ENCODE data around the gene MED13L.

Gene MED13L

DNA sequence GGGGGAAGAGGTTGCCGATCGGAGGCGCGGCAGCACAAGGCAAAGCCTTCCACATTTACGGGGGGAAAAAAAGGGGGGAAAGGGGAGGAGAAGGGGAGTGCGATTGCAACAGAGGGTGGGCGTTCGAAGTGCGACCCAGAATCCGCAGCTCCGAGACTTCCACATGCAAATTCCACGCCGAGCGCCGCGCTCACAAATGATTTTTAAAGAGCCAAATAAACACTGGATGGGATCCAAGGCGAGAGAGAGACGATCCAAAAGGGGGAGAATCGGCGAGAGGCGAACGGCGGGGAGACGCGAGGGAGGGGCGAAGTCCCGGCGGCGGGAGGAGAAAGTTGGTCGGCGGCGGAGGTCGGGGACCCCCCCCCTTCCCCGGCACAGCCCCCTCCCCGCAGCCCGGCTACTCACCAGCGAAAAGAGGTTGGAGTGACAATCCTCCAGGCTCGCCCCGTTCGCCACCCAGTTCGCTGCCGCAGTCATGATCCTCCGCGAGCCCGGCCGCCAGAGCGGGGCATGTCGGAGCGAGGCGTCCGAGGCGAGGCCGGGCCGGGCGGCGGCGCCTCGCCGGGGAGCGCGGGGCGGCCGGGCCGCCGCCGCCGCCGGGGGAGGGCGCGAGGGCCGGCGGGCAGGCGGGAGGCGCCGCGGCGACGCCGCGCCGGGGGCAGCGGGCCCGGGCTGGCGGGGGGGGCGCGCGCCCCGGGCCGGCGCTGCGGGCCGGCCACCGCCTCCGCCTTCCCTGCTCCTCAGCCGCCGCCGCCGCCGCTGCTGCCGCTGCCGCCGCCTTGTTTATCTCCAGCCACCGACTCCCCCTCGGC is 634 bp downstream of the MED13L start:
- DNase-seq (ENCODE audit: low spot score), result peak; percentile 61

DNA sequence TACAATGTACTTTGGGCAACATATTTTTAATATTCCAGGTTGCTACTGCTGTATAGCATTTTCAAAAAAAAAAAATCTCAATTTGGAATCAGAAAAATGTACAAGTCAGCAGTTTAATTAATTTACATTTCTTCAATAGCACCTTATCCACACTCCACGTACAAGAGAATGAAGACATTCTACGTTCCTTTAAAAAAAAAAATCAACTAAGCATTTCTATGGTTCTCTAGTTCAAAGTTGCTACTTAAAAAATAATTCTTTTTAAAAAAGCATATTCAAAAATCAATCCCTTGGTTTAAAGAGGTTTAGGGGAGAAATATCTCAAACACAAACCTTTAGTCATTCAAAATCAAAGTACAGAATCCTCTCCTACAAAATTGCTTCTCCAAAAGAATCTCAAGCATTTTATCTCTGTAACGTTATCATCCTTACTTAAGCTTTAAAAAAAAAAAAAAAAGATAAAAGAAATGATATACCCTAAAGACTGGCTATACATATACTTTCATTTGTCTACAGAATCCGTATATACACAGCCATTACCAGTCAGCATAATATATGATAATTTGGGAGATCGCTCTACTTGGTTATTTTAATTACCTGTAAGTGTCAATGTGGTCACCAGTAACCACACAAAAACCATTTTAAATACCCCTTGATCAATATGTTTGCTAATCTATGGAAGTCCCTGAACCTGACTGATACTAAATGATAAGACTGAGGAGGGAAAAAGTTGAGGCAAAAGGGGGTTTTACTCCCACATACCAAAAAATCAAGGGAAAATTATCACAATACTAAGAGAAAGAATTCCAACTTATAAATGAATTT is 2.7 kb downstream of the MED13L start:
- no peak for DNase-seq (ENCODE audit: low spot score)

DNA sequence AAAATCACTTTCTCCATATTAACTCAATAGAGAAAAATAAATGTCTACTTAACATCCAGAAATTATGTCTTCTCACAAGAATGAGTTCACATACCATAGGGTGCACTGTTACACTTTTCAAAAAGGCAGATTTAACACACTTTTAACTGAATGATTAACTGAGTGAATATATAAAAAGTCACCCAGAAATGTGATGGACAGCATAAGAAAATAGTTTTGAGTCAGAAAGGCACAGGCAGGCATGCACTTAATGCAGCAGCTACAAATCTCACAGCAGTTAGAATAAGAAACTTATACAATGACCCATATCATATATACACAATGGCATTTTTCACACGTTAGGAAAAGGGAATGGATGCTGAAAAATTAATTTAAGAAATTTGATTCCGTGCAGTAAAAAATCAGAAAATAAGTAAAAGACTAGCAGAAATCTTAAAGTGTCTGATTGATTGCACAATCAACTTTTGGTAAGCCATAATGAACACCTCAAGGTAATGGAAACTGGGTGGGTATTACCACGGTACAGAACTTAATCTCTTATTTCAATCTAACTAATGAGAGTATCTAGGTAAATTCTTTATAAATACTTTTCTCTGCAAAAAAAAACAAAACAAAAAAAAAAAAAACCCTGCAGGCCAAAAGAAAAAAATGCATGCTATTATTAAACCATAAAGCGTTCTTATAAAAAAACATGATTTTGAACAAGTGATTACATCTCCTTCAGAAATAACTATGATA is 3.5 kb downstream of the MED13L start:
- no peak for DNase-seq (ENCODE audit: low spot score)

DNA sequence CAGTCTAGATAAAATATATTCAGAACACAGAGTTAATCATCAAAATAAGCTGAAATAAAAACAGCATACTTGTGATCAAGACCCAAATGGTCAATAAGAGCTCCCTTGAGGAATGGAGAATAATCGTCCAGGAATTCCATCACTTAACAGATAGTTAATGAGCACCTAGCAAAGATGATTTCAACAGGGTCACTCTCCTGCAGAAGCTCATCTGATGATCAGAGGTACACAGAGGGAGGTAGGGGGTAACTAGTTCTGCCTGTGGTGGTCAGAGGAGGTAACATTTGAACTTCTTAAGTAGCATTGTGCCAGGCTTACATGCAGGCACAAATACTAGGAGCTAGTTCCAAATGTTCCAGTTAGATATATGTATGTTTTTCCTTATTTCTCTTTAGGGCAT is 9.5 kb downstream of the MED13L start:
- DNase-seq (ENCODE audit: low spot score), result no peak

DNA sequence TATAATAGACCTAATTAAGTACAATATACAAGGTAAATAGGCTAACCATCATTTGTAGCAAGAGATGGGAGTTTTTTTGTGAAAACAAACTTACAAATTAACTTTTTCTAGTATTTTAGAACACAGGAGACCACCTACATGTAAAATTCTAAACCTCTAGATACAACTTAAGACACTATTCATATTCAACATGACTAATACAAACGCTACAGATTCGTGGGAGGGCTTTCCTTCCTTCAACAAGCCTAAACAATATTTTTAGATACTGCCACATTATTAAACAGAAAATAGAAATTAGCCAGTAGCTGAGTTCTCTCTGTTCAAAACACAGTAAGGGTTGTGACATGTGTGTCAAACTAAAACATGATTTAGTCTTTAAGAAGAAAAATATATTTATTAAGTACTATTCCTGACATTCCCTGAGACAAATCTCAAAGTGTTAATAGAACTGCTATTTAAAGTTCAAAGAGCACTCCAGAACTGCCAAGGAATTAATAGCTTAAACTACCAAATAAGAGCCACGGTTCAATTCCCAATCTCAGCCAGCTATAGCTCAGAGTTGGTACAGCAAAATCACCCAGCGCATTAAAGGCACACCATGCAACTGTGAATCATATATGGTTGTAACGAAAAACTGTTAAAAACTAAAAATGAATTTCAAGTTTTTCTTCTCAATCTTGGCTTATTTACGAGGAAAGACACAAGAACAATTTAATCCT is 10.7 kb downstream of the MED13L start:
- DNase-seq (ENCODE audit: low spot score), result no peak

DNA sequence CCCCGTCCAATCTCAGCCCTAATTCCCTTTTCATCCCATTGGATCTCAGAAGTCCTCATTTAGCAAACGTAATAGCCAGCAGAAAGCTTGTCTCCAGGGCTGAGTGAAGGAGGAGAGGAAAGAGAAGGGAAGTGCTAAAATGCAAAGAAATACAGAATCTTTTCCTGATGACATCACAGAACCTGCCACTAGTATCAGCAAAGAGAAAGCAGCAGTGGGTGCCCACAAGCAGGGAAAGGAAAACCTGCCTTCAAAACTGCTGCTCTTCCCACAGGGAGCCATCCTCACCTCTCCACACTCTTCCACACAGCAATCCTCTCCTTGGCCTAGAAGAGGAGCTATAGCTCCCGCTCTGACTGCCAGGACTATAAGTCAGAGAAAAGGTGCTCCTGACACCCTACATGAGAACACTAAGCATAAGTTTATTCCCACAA is 11.3 kb downstream of the MED13L start:
- no peak for DNase-seq (ENCODE audit: low spot score)

DNA sequence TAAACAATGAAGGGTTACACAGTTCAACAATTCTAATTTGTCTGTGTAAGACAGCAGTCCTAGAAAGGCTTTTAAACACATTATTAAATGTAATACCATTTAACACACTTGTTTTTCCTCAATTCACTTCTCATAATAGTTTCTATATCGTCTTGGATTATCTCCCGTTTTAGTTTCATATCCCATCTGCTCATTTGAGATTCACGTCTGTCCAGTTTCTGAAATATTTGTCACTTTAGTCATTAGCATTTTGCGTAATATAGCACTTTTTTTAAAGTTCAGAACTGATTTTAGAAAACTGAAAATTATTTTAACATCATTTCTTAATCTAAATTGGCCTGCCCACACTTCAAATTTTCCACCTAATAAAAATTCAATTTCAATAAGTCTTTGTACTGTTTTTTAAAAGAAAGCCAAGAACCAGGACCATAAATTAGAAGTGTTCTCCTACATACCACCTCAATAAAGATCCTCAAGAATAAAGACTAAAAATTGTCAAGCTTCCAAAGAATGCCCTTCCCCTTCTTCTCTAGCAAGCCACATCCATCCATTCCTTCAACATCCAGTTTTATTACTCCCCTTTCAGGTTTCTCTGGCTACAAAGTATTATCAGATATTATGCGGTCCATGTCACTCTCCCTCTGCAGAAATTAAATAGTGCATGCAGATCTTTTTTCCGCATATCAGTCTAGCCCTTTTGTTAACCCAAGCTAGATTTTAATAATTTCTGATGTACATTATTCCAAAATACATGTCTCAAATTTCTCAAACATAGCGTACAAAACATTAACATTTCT is 11.9 kb downstream of the MED13L start:
- no peak for DNase-seq (ENCODE audit: low spot score)

DNA sequence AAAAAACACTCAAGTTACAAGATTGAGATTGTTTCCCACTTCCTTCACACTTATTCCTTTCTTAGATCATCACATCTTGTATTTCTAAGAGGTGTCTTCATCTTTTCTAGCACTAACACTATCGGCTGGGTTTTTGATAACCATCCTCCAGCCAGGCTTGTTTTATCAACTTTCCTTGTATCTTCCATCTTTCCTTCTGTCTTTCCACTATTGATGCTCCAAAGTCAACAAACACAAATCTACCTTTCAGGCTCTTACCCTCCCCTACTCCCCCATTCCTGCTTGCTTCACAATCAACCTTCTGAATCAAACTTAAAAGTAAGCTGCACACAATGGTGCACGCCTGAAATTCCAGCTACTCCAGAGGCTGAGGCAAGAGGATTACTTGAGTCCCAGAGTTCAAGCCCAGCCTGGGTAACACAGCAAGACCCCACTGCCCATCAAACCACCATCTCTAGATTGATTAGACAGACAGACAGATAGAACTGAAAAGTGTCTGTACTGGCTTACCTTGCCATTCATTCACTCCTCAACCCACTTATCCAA is 12.9 kb downstream of the MED13L start:
- DNase-seq (ENCODE audit: low spot score), result no peak

DNA sequence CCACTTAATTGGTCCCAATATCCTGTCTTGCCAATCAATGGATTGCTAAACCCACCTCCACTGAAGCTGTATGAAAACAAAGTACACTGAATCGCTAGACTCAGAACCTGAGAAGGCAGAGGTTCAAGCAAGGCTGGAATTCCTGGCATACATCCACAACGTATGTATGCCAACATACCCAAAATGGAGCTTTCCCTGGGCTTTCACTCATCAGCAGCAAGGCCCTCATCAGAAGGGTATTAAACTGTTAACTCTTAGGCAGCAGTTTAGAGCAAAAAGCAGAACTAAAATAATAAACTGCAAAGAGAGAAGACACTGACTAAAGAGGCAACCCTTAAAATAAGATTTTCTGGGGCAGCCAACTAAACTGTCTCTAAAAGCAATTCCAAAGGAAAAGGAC is 13.6 kb downstream of the MED13L start:
- DNase-seq (ENCODE audit: low spot score), result no peak

DNA sequence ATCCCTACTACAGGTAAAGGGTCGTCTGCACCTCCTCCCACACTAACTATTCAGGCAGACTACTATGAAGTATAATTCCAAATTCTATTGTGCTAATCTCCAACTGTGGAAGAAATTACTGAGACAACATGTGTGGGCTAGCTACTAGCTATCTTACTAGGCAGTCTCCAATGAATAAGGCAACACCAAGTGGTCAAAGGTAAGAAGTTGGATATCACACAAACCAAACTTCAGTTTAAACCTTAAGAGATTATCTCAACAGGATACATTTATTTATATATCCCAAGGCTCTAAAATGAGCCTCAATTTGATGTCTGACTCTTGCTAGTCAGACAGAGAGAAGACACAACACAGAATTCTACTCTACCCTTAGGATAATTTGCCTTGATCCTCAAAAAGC is 14.1 kb downstream of the MED13L start:
- DNase-seq (ENCODE audit: low spot score), result no peak

DNA sequence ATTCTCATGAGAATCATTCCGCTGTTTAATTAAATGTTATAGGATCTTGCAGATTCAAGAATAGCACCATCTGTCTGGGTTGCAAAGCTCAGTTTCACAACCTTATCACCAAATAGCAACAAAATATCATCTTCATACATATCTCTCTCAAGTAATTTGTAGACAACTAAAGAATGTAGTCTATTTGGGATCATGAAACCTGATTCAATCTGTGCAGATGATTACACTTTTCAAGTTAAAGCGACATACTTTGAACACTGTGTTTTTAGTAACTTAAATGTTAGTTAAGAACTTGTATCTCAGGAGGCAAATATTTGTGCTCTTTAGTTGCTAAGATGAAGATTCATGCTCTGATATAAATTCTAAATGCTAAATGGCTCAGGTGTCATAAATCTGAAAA is 14.8 kb downstream of the MED13L start:
- DNase-seq (ENCODE audit: low spot score), result no peak

DNA sequence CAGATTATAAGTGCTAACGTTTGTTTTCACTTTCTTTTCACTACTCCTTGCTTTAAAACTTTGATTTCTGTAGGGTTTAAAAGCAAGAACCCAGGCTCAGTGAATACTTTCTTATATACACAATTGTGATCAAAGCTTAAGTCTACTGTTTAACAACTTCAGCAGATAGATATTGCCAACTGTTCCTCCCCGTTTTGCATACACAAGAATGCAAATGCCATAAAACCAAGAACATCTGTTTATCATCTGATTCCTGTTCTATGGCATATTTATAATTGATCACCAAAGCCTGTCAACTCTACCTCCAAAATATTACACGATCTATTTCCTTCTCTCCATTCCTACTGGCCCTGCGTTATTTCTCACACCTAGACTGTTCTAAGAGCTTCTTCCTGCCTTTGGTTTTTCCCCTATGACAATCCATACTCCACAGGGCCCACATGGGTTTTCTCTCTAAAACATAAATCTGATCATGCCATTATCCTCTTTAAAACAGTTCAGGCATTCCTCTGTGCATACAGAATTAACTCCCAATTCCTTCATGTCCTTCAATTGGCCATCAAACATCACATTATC is 15.9 kb downstream of the MED13L start:
- no peak for DNase-seq (ENCODE audit: low spot score)

DNA sequence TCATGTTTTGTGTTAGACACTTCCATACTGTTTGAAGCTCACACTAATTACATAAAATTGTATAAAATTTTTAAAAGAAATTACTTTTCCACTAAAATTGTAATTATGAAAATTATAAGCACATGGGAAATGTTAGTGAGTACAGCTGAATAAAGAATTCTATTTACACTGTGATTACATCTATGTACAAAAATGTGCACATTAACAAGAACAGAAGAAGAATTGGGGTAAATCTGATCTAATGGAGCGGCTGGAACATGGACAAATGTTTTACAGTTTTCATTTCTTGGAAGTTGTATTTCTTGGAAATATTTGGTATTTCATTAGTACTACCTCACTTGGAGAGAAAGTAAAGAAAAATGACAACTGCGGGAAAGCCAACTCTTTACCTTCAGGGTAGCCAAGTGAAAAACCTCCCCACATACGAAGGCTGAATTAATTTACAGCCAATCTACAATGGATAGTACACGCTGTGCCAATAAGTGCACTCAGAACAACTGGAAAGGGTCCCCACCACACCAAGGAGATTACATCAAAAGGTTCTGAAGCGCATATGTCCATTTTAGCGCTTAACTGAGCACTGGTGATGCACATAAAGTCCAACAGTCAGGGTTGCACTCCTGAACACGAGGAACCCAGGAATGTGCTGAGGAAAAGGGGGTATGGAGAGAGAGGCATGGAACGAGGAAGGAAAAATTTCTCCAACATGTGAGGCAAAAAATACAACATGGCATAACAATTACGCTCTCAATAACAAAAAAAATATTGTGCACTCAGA is 17.5 kb downstream of the MED13L start:
- no peak for DNase-seq (ENCODE audit: low spot score)

DNA sequence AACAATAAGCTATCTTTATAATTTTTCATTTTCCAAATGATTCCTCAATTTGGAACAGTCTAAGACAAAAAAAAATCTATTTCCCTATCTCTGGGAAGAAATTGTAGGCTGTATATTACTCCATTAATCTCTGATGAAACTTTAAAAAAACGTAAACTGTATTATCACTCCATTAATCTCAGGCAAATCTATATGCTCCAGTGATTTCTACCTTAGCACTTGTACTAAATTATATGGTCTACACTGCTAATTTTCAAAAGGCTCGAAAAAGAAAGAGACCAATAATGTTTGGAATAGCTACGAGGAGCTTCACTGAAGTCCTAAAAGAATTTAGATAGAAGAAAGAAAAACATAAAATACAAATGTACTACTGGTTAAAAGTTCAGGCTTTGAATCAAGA is 19.7 kb downstream of the MED13L start:
- DNase-seq (ENCODE audit: low spot score), result no peak

DNA sequence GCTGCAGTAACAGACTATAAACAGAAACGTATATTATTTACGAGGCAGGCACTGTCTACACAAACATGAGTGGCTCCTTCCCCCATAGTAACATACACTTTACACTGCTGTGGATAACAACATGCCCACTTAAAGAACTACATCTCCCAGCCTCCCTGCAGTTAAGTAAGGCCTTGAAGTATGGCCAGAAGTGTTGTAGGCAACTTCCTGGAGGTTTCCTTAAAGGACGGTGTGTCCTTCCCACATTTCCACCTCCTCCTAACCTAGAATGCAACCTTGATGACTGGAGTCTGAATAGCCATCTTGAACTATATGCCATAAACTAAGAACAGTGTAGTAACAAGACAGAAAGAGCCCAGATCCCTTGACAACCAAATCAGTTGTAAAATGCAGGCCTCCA is 20.3 kb downstream of the MED13L start:
- no peak for DNase-seq (ENCODE audit: low spot score)

DNA sequence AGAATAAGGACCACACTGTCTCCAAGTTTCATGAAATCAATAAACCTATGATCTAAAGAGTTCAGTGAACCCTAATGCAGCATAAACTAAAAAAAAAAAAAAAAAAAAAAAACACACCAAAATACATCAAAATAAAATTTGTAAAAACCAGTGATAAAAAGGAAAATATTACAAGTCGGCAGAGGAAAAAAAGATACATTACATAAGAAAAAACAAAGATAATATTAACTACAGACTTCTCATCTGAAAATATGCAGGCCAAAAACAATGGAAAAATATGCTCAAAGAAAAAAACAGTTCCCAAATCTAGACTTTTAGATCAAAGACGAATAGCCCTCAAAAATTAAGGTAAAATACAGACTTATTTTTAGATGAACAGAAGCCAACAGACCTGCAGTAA is 27.6 kb downstream of the MED13L start:
- DNase-seq (ENCODE audit: low spot score), result no peak

DNA sequence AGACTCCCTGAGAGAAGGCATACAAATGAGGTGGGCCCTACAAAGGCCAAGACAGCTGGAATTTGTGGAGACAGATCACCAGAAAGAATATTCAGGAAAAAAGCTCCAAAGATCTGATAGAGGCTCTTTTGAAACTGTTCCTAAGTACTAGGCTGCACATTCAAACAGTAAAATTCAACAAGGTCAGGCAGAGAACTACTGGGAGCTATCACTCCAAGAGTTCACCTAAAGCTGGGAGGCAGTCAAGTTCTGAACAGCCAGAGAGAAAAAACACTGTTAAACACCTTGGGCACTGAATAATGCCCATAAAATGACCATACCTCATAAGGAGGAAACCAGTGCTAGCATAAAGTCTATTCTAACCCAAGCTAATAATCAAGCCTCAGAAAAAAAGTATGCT is 28.6 kb downstream of the MED13L start:
- no peak for DNase-seq (ENCODE audit: low spot score)

DNA sequence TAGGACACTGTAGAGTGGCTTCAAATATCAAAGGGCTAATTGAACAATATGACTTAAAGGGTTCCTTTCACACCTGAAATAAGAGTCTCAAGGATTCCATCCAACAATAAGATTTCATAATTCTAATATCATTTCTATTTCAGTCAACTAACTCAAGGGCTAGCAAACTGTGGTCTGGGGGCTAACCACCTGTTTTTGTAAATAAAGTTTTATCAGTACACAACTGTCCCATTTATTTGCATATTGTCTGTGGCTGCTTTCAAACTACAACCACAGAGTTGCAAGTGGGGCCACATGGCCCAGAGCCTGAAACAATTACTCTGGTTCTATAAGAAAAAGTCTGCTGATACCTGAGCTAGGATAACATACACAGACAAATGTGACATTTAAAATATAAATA is 29.1 kb downstream of the MED13L start:
- no peak for DNase-seq (ENCODE audit: low spot score)

DNA sequence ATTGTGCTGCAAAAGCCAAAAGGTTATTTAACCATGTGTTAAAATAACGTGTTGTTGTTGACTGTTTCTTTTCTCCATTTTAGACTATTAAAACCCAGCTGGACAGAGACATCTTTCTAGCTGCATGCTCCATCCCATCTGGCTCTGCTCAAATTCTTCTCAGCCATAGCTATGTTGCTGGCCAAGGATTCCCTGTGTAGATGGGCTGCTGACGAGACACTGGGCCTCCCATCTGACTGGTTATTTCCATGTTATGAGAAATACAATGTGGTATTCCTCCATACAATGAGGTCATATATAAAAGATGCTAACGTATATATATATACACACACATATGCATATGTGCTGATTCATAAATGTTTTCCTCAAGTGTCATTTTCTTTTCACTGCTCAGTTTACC is 30.1 kb downstream of the MED13L start:
- no peak for DNase-seq (ENCODE audit: low spot score)

Measured in hematopoietic multipotent progenitor cell treated with erythropoietin and hydrocortisone succinate and interleukin-3 and kit ligand, for 15 days (in vitro differentiated cells).